OCI-LY1 (cell line): Measurements from ENCODE around the gene CHID1.

Source experiments
- CTCF ChIP-seq: fragments of 200-600 bp; sonication (generic), shearing (Covaris generic); IDR thresholded peaks from 2 replicates; pipeline ENCODE4 v1.5.1; 2017; ENCODE audit warnings: mild to moderate bottlenecking, antibody characterized with exemption, low read length, moderate library complexity, mixed read lengths
- EZH2 ChIP-seq: fragments of 200-600 bp; sonication (generic), shearing (Covaris generic); IDR thresholded peaks from 2 replicates; pipeline ENCODE4 v1.8.0; 2017; ENCODE audit warnings: borderline replicate concordance, mixed run types, mild to moderate bottlenecking, antibody characterized with exemption, low read length, moderate library complexity, mixed read lengths

GRCh38 chr11:928786-929185 lies 18.2 kb upstream of the CHID1 start:
- TF ChIP-seq CTCF (no peak), EZH2 (no peak)
